ENCODE results near the gene NPB. TPM values are rescaled to one million over a fixed set of nuclear protein-coding genes. Genes with fewer than 3 reads are reported as not detected.

The NPB gene
- polyA plus RNA-seq, 1 donor (not counting 4 experiments of a cell fraction or from before 2014, with no cell fraction given) = not detected

- no peak for FAIRE-seq
Measured at GRCh38 chr17:81909966-81910839, 8.2 kb downstream of the NPB start.

GRCh38 chr17:81910840-81911276, 8.8 kb downstream of the NPB start:
- peaks cover 3% of the 10 kb centered on the region for H4K20me1 ChIP-seq (ENCODE audit: control insufficient read depth, extremely low read depth, insufficient read depth, low read length)
- peaks cover 34 to 42% of the 10 kb centered on the region in 2 experiments for H3K36me3 ChIP-seq (ENCODE audit: control insufficient read depth in 2 of 2, extremely low read depth in 1 of 2, insufficient read depth in 2 of 2, low read length in 2 of 2)

More at GRCh38 chr17:81909966-81910839, 8.2 kb downstream of the NPB start:
- Histone ChIP-seq H3K9me1 (ENCODE audit: control insufficient read depth, extremely low read depth, insufficient read depth, low read length) (peaks cover 7% of the 10 kb centered on the region), H3K4me3 (ENCODE audit: control insufficient read depth in 2 of 3, extremely low read depth in 1 of 3, insufficient read depth in 2 of 3, low read depth in 1 of 3, low read length in 3 of 3) (peak overlapping the region; percentile 67 to 90 (median 83)), H3K9me3 (ENCODE audit: control insufficient read depth, low read depth, low read length) (no peaks in the 10 kb centered on the region), H3K36me3 (ENCODE audit: control insufficient read depth in 2 of 2, extremely low read depth in 1 of 2, insufficient read depth in 2 of 2, low read length in 2 of 2) (peaks cover 34 to 40% of the 10 kb centered on the region in 2 experiments), H3K79me2 (ENCODE audit: control insufficient read depth, insufficient read depth, low read length) (peaks cover 17% of the 10 kb centered on the region), H3K4me1 (ENCODE audit: control insufficient read depth, extremely low read depth, insufficient read depth, low read length) (peaks cover 24% of the 10 kb centered on the region), H3K9ac (ENCODE audit: control insufficient read depth, extremely low read depth, insufficient read depth, low read length) (peak overlapping the region; percentile 78), H3K27me3 (ENCODE audit: control insufficient read depth, extremely low read depth, insufficient read depth, low read length) (no peaks in the 10 kb centered on the region), H3K4me2 (ENCODE audit: control insufficient read depth, extremely low read depth, insufficient read depth, low read depth, low read length) (peak overlapping the region; percentile 59), H4K20me1 (ENCODE audit: control insufficient read depth, extremely low read depth, insufficient read depth, low read length) (peaks cover 3% of the 10 kb centered on the region), H2AFZ (ENCODE audit: control insufficient read depth, low read length) (no peak overlapping the region), H3K27ac (ENCODE audit: control insufficient read depth, insufficient read depth, low read length) (peak overlapping the region; percentile 58)
- no peak for TF ChIP-seq CTCF (optimal IDR thresholded peaks at IDR 0.05 in 1 of 3, IDR thresholded peaks at IDR 0.05 in 1 of 3, conservative IDR thresholded peaks at IDR 0.05 in 1 of 3; ENCODE audit: extremely low read depth in 1 of 3, insufficient read depth in 2 of 3, low read length in 3 of 3)
- TF ChIP-seq EZH2 (IDR thresholded peaks at IDR 0.05; ENCODE audit: low read length) = no peak
- dilution Hi-C loops (cut with MboI; ENCODE audit: extremely low pct_ligation_motif_present, low sequenced_read_pairs) = no loop called here
- no peak for DNase-seq (ENCODE audit: low read depth, low spot score)

More at GRCh38 chr17:81910840-81911276, 8.8 kb downstream of the NPB start:
- Histone ChIP-seq H3K27me3 (ENCODE audit: control insufficient read depth, extremely low read depth, insufficient read depth, low read length) (no peaks in the 10 kb centered on the region), H3K9ac (ENCODE audit: control insufficient read depth, extremely low read depth, insufficient read depth, low read length) (peak overlapping the region; percentile 78), H3K4me3 (ENCODE audit: control insufficient read depth in 2 of 3, extremely low read depth in 1 of 3, insufficient read depth in 2 of 3, low read depth in 1 of 3, low read length in 3 of 3) (peak overlapping the region; percentile 67 to 90 (median 83)), H3K4me2 (ENCODE audit: control insufficient read depth, extremely low read depth, insufficient read depth, low read depth, low read length) (peak overlapping the region; percentile 59), H3K79me2 (ENCODE audit: control insufficient read depth, insufficient read depth, low read length) (peaks cover 22% of the 10 kb centered on the region), H3K27ac (ENCODE audit: control insufficient read depth, insufficient read depth, low read length) (peak overlapping the region; percentile 58), H3K9me1 (ENCODE audit: control insufficient read depth, extremely low read depth, insufficient read depth, low read length) (peaks cover 7% of the 10 kb centered on the region), H3K4me1 (ENCODE audit: control insufficient read depth, extremely low read depth, insufficient read depth, low read length) (peaks cover 24% of the 10 kb centered on the region), H3K9me3 (ENCODE audit: control insufficient read depth, low read depth, low read length) (no peaks in the 10 kb centered on the region), H2AFZ (ENCODE audit: control insufficient read depth, low read length) (peak overlapping the region; percentile 43)
- FAIRE-seq (no peak), DNase-seq (ENCODE audit: low read depth, low spot score) (no peak)
- dilution Hi-C loops (cut with MboI; ENCODE audit: extremely low pct_ligation_motif_present, low sequenced_read_pairs) = no loop called here
- TF ChIP-seq CTCF (optimal IDR thresholded peaks at IDR 0.05 in 1 of 3, IDR thresholded peaks at IDR 0.05 in 1 of 3, conservative IDR thresholded peaks at IDR 0.05 in 1 of 3; ENCODE audit: extremely low read depth in 1 of 3, insufficient read depth in 2 of 3, low read length in 3 of 3) = no peak
- TF ChIP-seq EZH2 (IDR thresholded peaks at IDR 0.05; ENCODE audit: low read length) = no peak
